PC-3 (cell line): ENCODE data around the gene FMNL2. TPM values are rescaled to one million over a fixed set of nuclear protein-coding genes. Genes with fewer than 3 reads are reported as not detected.

ENCODE experiments used
- ATAC-seq: fragments of 200-7000 bp; cut with Tn5 transposase; 2 replicates; pipeline ENCODE4 v1.9.1; 2020; ENCODE audit warnings: mild to moderate bottlenecking, moderate library complexity
- BruUV-seq: library from RNA; stranded (reverse); fragments of 400-500 nt; replicated peaks from 2 replicates; lab custom pipeline; 2021; lab: Mats Ljungman, UMichigan
- CTCF ChIA-PET: fragments of 300-600 bp; sonication (Branson Sonifier 250); formaldehyde crosslinking; loops from one replicate; lab custom pipeline; 2022; ENCODE audit warnings: antibody characterized with exemption; lab: Charles Lee
- POLR2A ChIA-PET: fragments of 300-600 bp; sonication (Branson Sonifier 250); formaldehyde crosslinking; loops from one replicate; lab custom pipeline; 2022; ENCODE audit warnings: antibody characterized with exemption; ENCODE audit not compliant: unreplicated experiment; lab: Charles Lee
- DNase-seq: peaks from one replicate; pipeline ENCODE4 v3.0.0-alpha.2; 2015
- H2AFZ ChIP-seq: fragments of 300-600 bp; sonication (generic); 2 replicates; pipeline ENCODE4 v1.6.0; 2016; ENCODE audit warnings: antibody characterized with exemption, low read length
- H3F3A ChIP-seq: fragments of 300-600 bp; sonication (generic); one replicate; pipeline ENCODE4 v1.6.0; 2017; ENCODE audit warnings: antibody characterized with exemption, low read length, control low read depth, mild to moderate bottlenecking; ENCODE audit not compliant: unreplicated experiment
- H3K27ac ChIP-seq: fragments of 300-600 bp; sonication (generic); 2 replicates; pipeline ENCODE4 v1.5.1; 2016; ENCODE audit warnings: mild to moderate bottlenecking, low read length
- H3K27me3 ChIP-seq: fragments of 300-600 bp; sonication (generic); 2 replicates; pipeline ENCODE4 v1.6.1; 2016; ENCODE audit warnings: low read length, mixed read lengths
- H3K36me3 ChIP-seq: fragments of 300-600 bp; sonication (generic); 2 replicates; pipeline ENCODE4 v1.6.1; 2016; ENCODE audit warnings: low read depth, mixed run types, low read length, mixed read lengths
- H3K4me1 ChIP-seq: fragments of 300-600 bp; sonication (generic); 2 replicates; pipeline ENCODE4 v1.5.1; 2016; ENCODE audit warnings: low read length; ENCODE audit not compliant: insufficient read depth
- H3K4me2 ChIP-seq: fragments of 300-600 bp; sonication (generic); 2 replicates; pipeline ENCODE4 v1.6.0; 2016; ENCODE audit warnings: low read length
- H3K4me3 ChIP-seq: fragments of 300-600 bp; sonication (generic); 2 replicates; pipeline ENCODE4 v1.5.1; 2016; ENCODE audit warnings: mild to moderate bottlenecking, low read length, mixed read lengths
- H3K79me2 ChIP-seq: fragments of 300-600 bp; sonication (generic); 2 replicates; pipeline ENCODE4 v1.6.1; 2017; ENCODE audit warnings: low read length, mixed read lengths
- H3K9ac ChIP-seq: fragments of 300-600 bp; sonication (generic); 2 replicates; pipeline ENCODE4 v1.6.0; 2016; ENCODE audit warnings: mild to moderate bottlenecking, low read length
- H3K9me2 ChIP-seq: fragments of 300-600 bp; sonication (generic); replicated peaks from 2 replicates; pipeline ENCODE4 v1.6.1; 2016; ENCODE audit warnings: mixed run types, low read length, mixed read lengths
- H3K9me3 ChIP-seq: fragments of 300-600 bp; sonication (generic); 2 replicates; pipeline ENCODE4 v1.6.1; 2016; ENCODE audit warnings: low read length, mixed read lengths
- H4K20me1 ChIP-seq: fragments of 300-600 bp; sonication (generic); 2 replicates; pipeline ENCODE4 v1.6.1; 2016; ENCODE audit warnings: low read length, mixed read lengths
- CTCF ChIP-seq: fragments of 300-600 bp; sonication (generic); conservative IDR thresholded peaks from 2 replicates; pipeline ENCODE4 v1.5.1; 2017; ENCODE audit warnings: antibody characterized with exemption, low read depth, mild to moderate bottlenecking, low read length
- EZH2 ChIP-seq: fragments of 300-600 bp; sonication (generic); IDR thresholded peaks from one replicate; pipeline ENCODE4 v1.6.1; 2017; ENCODE audit warnings: antibody characterized with exemption, mild to moderate bottlenecking, low read length; ENCODE audit not compliant: unreplicated experiment
- EZH2phosphoT487 ChIP-seq: fragments of 300-600 bp; sonication (generic); IDR thresholded peaks from 2 replicates; pipeline ENCODE4 v1.6.1; 2018; ENCODE audit warnings: mild to moderate bottlenecking, antibody characterized with exemption, low read length, borderline replicate concordance
- intact Hi-C: fragments of 100-400 bp; cut with micrococcal nuclease; formaldehyde crosslinking; loops from 2 replicates; pipeline ENCODE4 v1.9.0; 2023
- total RNA-seq: library from RNA; depleted of rRNA; stranded (reverse); fragments of >200 nt; gene quantifications from 2 replicates; pipeline ENCODE4 v1.2.3, GENCODE V29; 2014

FMNL2 gene
- total RNA-seq, 1 experiment from 2014 or later: 15.8 TPM

GRCh38 chr2:152427902-152428301 lies 92.9 kb downstream of the FMNL2 start:
- Histone ChIP-seq H3K4me3 (no peak overlapping the region), H3K9me3 (no peaks in the 10 kb centered on the region), H3K4me1 (peaks cover 5% of the 10 kb centered on the region; the same call in 1 of the 2 replicates), H3K79me2 (peaks cover 45% of the 10 kb centered on the region), H3K9ac (no peak overlapping the region), H3F3A (no peaks in the 10 kb centered on the region), H3K27ac (no peak overlapping the region), H3K36me3 (no peaks in the 10 kb centered on the region), H3K27me3 (no peaks in the 10 kb centered on the region), H3K4me2 (no peak overlapping the region), H4K20me1 (no peaks in the 10 kb centered on the region), H2AFZ (no peak overlapping the region), H3K9me2 (no peaks in the 10 kb centered on the region)
- no TSS peak for BruUV-seq
- ChIA-PET POLR2A (no interaction called here), CTCF (no interaction called here)
- DNase-seq (no peak), ATAC-seq (no peak)
- intact Hi-C loops: no loop called here
- TF ChIP-seq CTCF (no peak), EZH2phosphoT487 (no peak)

GRCh38 chr2:152428800-152429582 lies 94.0 kb downstream of the FMNL2 start:
- H3F3A ChIP-seq: no peaks in the 10 kb centered on the region
- no peak overlapping the region for H3K4me2 ChIP-seq
- no peak overlapping the region for H2AFZ ChIP-seq
- ChIA-PET CTCF (no interaction called here), POLR2A (no interaction called here)
- H3K4me1 ChIP-seq: peaks cover 5% of the 10 kb centered on the region; the same call in 1 of the 2 replicates
- H3K4me3 ChIP-seq: no peak overlapping the region
- intact Hi-C loops: no loop called here
- H3K36me3 ChIP-seq: no peaks in the 10 kb centered on the region
- H3K9me3 ChIP-seq: no peaks in the 10 kb centered on the region
- ATAC-seq (no peak), DNase-seq (no peak)
- BruUV-seq: no TSS peak
- H3K27me3 ChIP-seq: no peaks in the 10 kb centered on the region
- peaks cover 40% of the 10 kb centered on the region for H3K79me2 ChIP-seq
- no peak for TF ChIP-seq EZH2
- TF ChIP-seq EZH2phosphoT487: no peak
- TF ChIP-seq CTCF: no peak
- H4K20me1 ChIP-seq: no peaks in the 10 kb centered on the region
- no peak overlapping the region for H3K9ac ChIP-seq
- no peaks in the 10 kb centered on the region for H3K9me2 ChIP-seq
- H3K27ac ChIP-seq: no peak overlapping the region

GRCh38 chr2:152430876-152431275 lies 95.9 kb downstream of the FMNL2 start:
- DNase-seq (no peak), ATAC-seq (no peak)
- TF ChIP-seq EZH2 (no peak), CTCF (no peak), EZH2phosphoT487 (no peak)
- Histone ChIP-seq H3F3A (no peaks in the 10 kb centered on the region), H3K36me3 (no peaks in the 10 kb centered on the region), H3K79me2 (peaks cover 30% of the 10 kb centered on the region), H3K4me2 (no peak overlapping the region), H4K20me1 (no peaks in the 10 kb centered on the region), H3K4me1 (peaks cover 5% of the 10 kb centered on the region; the same call in 1 of the 2 replicates), H3K4me3 (no peak overlapping the region), H3K9ac (no peak overlapping the region), H2AFZ (no peak overlapping the region), H3K27ac (no peak overlapping the region), H3K9me3 (no peaks in the 10 kb centered on the region), H3K27me3 (no peaks in the 10 kb centered on the region), H3K9me2 (no peaks in the 10 kb centered on the region)
- intact Hi-C loops: no loop called here
- POLR2A ChIA-PET: no interaction called here
- CTCF ChIA-PET: no interaction called here
- no TSS peak for BruUV-seq
